Spleen (tissue), 11 donors: ENCODE measurements around the gene DLG2. TPM values are rescaled to one million over a fixed set of nuclear protein-coding genes. Genes with fewer than 3 reads are reported as not detected.

Experiments used
- DNase-seq: peaks from one replicate; pipeline ENCODE4 v3.0.0-alpha.2; 2020
- H3K27ac ChIP-seq, 8 donors: fragments of 200-600 bp; sonication (generic) in 7 of 8; 1 replicate in 4 of 8; 2 replicates in 4 of 8; pipeline versions ENCODE4 v1.5.0 to v1.8.0; 2016 to 2021; ENCODE audit warnings: inconsistent platforms in 4 of 8, mild to moderate bottlenecking in 4 of 8, moderate library complexity in 1 of 8
- H3K27me3 ChIP-seq, 7 donors: fragments of 200-600 bp; sonication (generic) in 6 of 7; replicated peaks in 1 of 7; 1 replicate in 4 of 7; 2 replicates in 3 of 7; pipeline versions ENCODE4 v1.5.0 to v1.8.0; 2016 to 2021; ENCODE audit warnings: inconsistent platforms in 3 of 7, mild to moderate bottlenecking in 1 of 7
- H3K36me3 ChIP-seq, 6 donors: fragments of 200-600 bp; sonication (generic) in 5 of 6; 1 replicate in 4 of 6; 2 replicates in 2 of 6; pipeline versions ENCODE4 v1.5.0 to v1.8.0; 2016 to 2021; ENCODE audit warnings: inconsistent platforms in 2 of 6
- H3K4me1 ChIP-seq, 6 donors: fragments of 200-600 bp; sonication (generic) in 5 of 6; 1 replicate in 3 of 6; 2 replicates in 3 of 6; pipeline versions ENCODE4 v1.5.0 to v1.8.0; 2016 to 2021; ENCODE audit warnings: inconsistent platforms in 3 of 6
- H3K4me3 ChIP-seq, 8 donors: fragments of 200-600 bp; sonication (generic) in 7 of 8; 1 replicate in 4 of 8; 2 replicates in 4 of 8; pipeline versions ENCODE4 v1.5.0 to v1.8.0; 2016 to 2021; ENCODE audit warnings: inconsistent platforms in 4 of 8, mild to moderate bottlenecking in 4 of 8, moderate library complexity in 2 of 8
- H3K9me3 ChIP-seq, 8 donors: fragments of 200-600 bp; sonication (generic) in 7 of 8; 1 replicate in 4 of 8; 2 replicates in 4 of 8; pipeline versions ENCODE4 v1.5.0 to v1.8.0; 2016 to 2021; ENCODE audit warnings: inconsistent platforms in 4 of 8
- CTCF ChIP-seq, 11 experiments: fragments of 200-600 bp in 7 of 11; fragments of 450-650 bp in 4 of 11; sonication (generic) in 4 of 11; IDR thresholded peaks in 8 of 11; conservative IDR thresholded peaks in 3 of 11; 1 replicate in 7 of 11; 2 replicates in 4 of 11; pipeline versions ENCODE4 v1.4.0 to v1.8.0; 2016 to 2021; ENCODE audit warnings: antibody characterized with exemption in 11 of 11, inconsistent platforms in 4 of 11, mild to moderate bottlenecking in 1 of 11
- POLR2A ChIP-seq, 3 donors: fragments of 450-650 bp; IDR thresholded peaks; one replicate each; pipeline ENCODE4 v1.5.1; 2017; ENCODE audit warnings: antibody characterized with exemption in 3 of 3, mild to moderate bottlenecking in 1 of 3
- POLR2AphosphoS5 ChIP-seq, 3 donors: sonication (generic); formaldehyde crosslinking; IDR thresholded peaks; one replicate each; pipeline ENCODE4 v1.5.1; 2017; ENCODE audit warnings: antibody characterized with exemption in 3 of 3
- WGBS, 5 donors: extraction: QIAGEN DNeasy Blood & Tissue Kit in 3 of 5; methylation state at CpG; one replicate each; pipeline versions ENCODE4 v1.1.5 to v1.1.7; 2013 to 2018; 5-methylcytosine and 5-hydroxymethylcytosine counted together
- intact Hi-C: fragments of 100-400 bp; cut with DNase I; formaldehyde crosslinking; loops from one replicate; pipeline ENCODE4 v1.15.0; 2023; ENCODE audit warnings: low total_unique reads
- polyA plus RNA-seq, 3 donors: library from polyadenylated mRNA; stranded (reverse); fragments of 200-250 nt; gene quantifications; one replicate each; pipeline ENCODE4 v1.2.1, GENCODE V29; 2013
- total RNA-seq, 7 donors: library from RNA; depleted of rRNA in 3 of 7; stranded (reverse); fragments of >200 nt in 3 of 7; fragmentation: NEBNext Ultra II Directional in 4 of 7; extraction: Animal tissue kit (Norgen Biotek cat#: 25700) in 4 of 7; gene quantifications; one replicate each; pipeline versions ENCODE4 v1.1.0 to v1.2.1, GENCODE V29; 2016 to 2021
- donor health status: healthy with polysubstance abuse.
- donor health status: DM: no; HTN: no; CAD: no; lungs with moderate emphysema.
- donor health status: DM: no; HTN: no; CAD: no.
- donor health status: Bipolar disorder and iron deficiency.
- donor health status: healthy.
- donor health status: DM: no; HTN: no; CAD: no.
- donor health status: DM: yes; HTN: yes; CAD: no.

Gene DLG2
- total and polyA plus RNA-seq, 10 donors, result 0.43 to 12.7 (median 7.9) TPM

GRCh38 chr11:85170184-85170583 is 457.0 kb downstream of the DLG2 start:
- intact Hi-C loops, result no loop called here
- Histone ChIP-seq H3K27ac (no peak overlapping the region), H3K9me3 (peaks cover 0 to 45% (median 31%) of the 10 kb centered on the region in 8 donors), H3K36me3 (no peaks in the 10 kb centered on the region), H3K4me1 (no peaks in the 10 kb centered on the region), H3K4me3 (no peak overlapping the region), H3K27me3 (no peaks in the 10 kb centered on the region)
- TF ChIP-seq POLR2AphosphoS5 (IDR thresholded peaks at IDR 0.05) (no peak), CTCF (IDR thresholded peaks at IDR 0.05 in 8 of 11, conservative IDR thresholded peaks at IDR 0.05 in 3 of 11) (no peak), POLR2A (IDR thresholded peaks at IDR 0.05) (no peak)
- whole genome bisulfite sequencing, 5 donors, result 79 to 90% (median 83%) methylated on average over 1 of the region's 1 CpG
- DNase-seq, result no peak

GRCh38 chr11:85167471-85167870 is 459.7 kb downstream of the DLG2 start:
- Histone ChIP-seq H3K4me1 (no peaks in the 10 kb centered on the region), H3K9me3 (peaks cover 0 to 19% (median 8%) of the 10 kb centered on the region in 8 donors), H3K36me3 (no peaks in the 10 kb centered on the region), H3K4me3 (no peak overlapping the region), H3K27me3 (no peaks in the 10 kb centered on the region), H3K27ac (no peak overlapping the region)
- 80 to 93% (median 86%) methylated on average over 1 of the region's 1 CpG for WGBS, 5 donors
- DNase-seq, result no peak
- no peak for TF ChIP-seq POLR2A (IDR thresholded peaks at IDR 0.05)
- no peak for TF ChIP-seq POLR2AphosphoS5 (IDR thresholded peaks at IDR 0.05)
- TF ChIP-seq CTCF (IDR thresholded peaks at IDR 0.05 in 8 of 11, conservative IDR thresholded peaks at IDR 0.05 in 3 of 11), result no peak
- intact Hi-C loops, result no loop called here

GRCh38 chr11:85167038-85167437 is 460.1 kb downstream of the DLG2 start:
- Histone ChIP-seq H3K36me3 (no peaks in the 10 kb centered on the region), H3K9me3 (peaks cover 0 to 18% (median 5%) of the 10 kb centered on the region in 8 donors), H3K27ac (no peak overlapping the region), H3K4me3 (no peak overlapping the region), H3K27me3 (no peaks in the 10 kb centered on the region), H3K4me1 (no peaks in the 10 kb centered on the region)
- no peak for TF ChIP-seq POLR2A (IDR thresholded peaks at IDR 0.05)
- TF ChIP-seq CTCF (IDR thresholded peaks at IDR 0.05 in 8 of 11, conservative IDR thresholded peaks at IDR 0.05 in 3 of 11), result no peak
- TF ChIP-seq POLR2AphosphoS5 (IDR thresholded peaks at IDR 0.05), result no peak
- no peak for DNase-seq
- intact Hi-C loops, result no loop called here
- WGBS, 5 donors, result 76 to 88% (median 84%) methylated on average over 1 of the region's 1 CpG

GRCh38 chr11:85165819-85166218 is 461.3 kb downstream of the DLG2 start:
- H3K36me3 ChIP-seq, result no peaks in the 10 kb centered on the region
- peaks cover 0 to 13% (median 3%) of the 10 kb centered on the region in 8 donors for H3K9me3 ChIP-seq
- TF ChIP-seq POLR2A (IDR thresholded peaks at IDR 0.05), result no peak
- TF ChIP-seq CTCF (IDR thresholded peaks at IDR 0.05 in 8 of 11, conservative IDR thresholded peaks at IDR 0.05 in 3 of 11), result no peak
- no peak for TF ChIP-seq POLR2AphosphoS5 (IDR thresholded peaks at IDR 0.05)
- H3K4me3 ChIP-seq, result no peak overlapping the region
- no peaks in the 10 kb centered on the region for H3K27me3 ChIP-seq
- H3K4me1 ChIP-seq, result no peaks in the 10 kb centered on the region
- DNase-seq, result no peak
- 64 to 70% (median 69%) methylated on average over 2 of the region's 2 CpGs for WGBS, 5 donors
- intact Hi-C loops, result no loop called here
- H3K27ac ChIP-seq, result no peak overlapping the region
